ENCODE measurements around the gene GIMAP8.

GIMAP8 gene

GRCh38 chr7:150412016-150412415 lies 38.4 kb upstream of the GIMAP8 start:
- H4K91ac ChIP-seq (ENCODE audit: low read depth, low read length, poor library complexity): no peak overlapping the region
- no peak overlapping the region for H3K9ac ChIP-seq (ENCODE audit: low read depth, low read length, poor library complexity)
- H3K18ac ChIP-seq (ENCODE audit: low read length): no peak overlapping the region
- H2BK12ac ChIP-seq (ENCODE audit: low read length): no peak overlapping the region
- no peak for DNase-seq (ENCODE audit: low spot score)
- no peaks in the 10 kb centered on the region for H3K9me3 ChIP-seq (replicated peaks in 1 of 2; ENCODE audit: control insufficient read depth in 2 of 2, insufficient read depth in 1 of 2, low read depth in 1 of 2, low read length in 2 of 2)
- no peak overlapping the region for H3K4ac ChIP-seq (ENCODE audit: low read length)
- H3K23ac ChIP-seq (ENCODE audit: low read depth, low read length, poor library complexity): no peak overlapping the region
- no peak overlapping the region for H2AFZ ChIP-seq (ENCODE audit: low read length)
- H3K27ac ChIP-seq (replicated peaks; ENCODE audit: low read length): no peak overlapping the region
- H3K79me1 ChIP-seq (ENCODE audit: low read depth, low read length): no peaks in the 10 kb centered on the region
- peaks cover 10 to 21% of the 10 kb centered on the region in 2 donors for H3K4me1 ChIP-seq (ENCODE audit: control insufficient read depth in 2 of 2, insufficient read depth in 1 of 2, low read depth in 1 of 2, low read length in 2 of 2)
- no peak overlapping the region for H2AK5ac ChIP-seq (ENCODE audit: low read depth, low read length)
- no peaks in the 10 kb centered on the region for H3K27me3 ChIP-seq (ENCODE audit: control insufficient read depth in 3 of 3, insufficient read depth in 3 of 3, low read depth in 1 of 3, low read length in 3 of 3)
- no peak overlapping the region for H2BK120ac ChIP-seq (ENCODE audit: low read depth, low read length)
- H3K4me3 ChIP-seq (ENCODE audit: low read length in 2 of 2): no peak overlapping the region
- no peak overlapping the region for H3K14ac ChIP-seq (ENCODE audit: low read length)
- no CpG with 5 or more reads among the region's 11 CpGs for WGBS, 2 donors (ENCODE audit: extremely low coverage in 2 of 2, insufficient read length in 2 of 2, insufficient replicate concordance in 1 of 2)
- no peaks in the 10 kb centered on the region for H3K36me3 ChIP-seq (replicated peaks in 1 of 2; ENCODE audit: control insufficient read depth in 2 of 2, insufficient read depth in 2 of 2, low read length in 2 of 2)
- H2BK5ac ChIP-seq (ENCODE audit: low read length): no peak overlapping the region
- no peak overlapping the region for H4K8ac ChIP-seq (ENCODE audit: low read depth, low read length)
- no peak overlapping the region for H3K4me2 ChIP-seq (ENCODE audit: insufficient read depth, low read length, poor library complexity, severe bottlenecking)
- H2BK15ac ChIP-seq (ENCODE audit: low read length): no peak overlapping the region

DNA sequence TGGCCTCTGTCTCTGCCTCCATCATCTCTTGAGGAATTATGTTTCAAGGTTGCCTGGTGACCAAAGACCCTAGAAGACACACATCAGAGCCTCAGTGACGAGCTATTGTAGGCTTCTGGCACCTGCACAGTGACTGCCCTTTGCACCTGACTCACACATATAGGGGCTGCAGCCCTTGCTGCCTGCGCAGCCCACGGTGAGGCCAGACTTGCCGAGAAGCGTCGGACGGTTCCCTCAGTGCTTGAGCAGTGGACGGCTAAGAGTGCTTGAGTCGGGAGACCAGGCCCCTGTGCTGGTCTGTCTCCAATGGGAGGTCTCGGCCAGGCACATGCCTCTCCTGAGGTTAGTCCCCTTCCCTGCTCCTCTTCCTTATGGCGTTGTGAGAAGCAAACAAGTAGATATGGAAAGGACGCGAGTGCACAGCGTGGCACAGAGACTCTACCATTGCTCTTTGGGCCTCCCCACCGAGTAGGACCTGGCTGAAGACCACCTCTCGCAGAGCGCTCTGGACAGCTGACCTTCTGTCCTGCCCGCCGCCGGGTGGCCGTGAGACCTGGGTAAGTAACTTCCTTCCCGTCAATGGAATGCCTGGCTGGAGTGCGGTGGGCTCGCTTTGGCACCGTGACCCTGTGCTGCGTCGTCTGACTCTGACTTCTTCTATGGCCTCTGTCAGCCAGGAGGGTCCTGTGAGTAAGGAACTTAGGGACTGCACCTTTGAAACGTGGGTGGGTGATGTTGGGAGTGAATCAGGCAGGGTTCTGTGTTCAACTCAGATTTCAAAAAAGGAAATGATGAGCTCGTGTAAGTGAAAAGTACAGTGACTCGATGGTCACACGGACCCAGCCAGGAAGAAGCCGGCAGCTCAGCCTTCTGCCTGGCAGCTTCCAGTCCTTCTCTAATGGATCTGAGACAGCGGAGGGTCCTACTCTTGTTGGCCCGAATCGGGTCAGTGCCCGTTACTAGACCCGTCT lies 37.6 kb upstream of the GIMAP8 start:
- no peaks in the 10 kb centered on the region for H3K36me3 ChIP-seq (replicated peaks in 1 of 2; ENCODE audit: control insufficient read depth in 2 of 2, insufficient read depth in 2 of 2, low read length in 2 of 2)
- H3K27ac ChIP-seq (replicated peaks; ENCODE audit: low read length): no peak overlapping the region
- no peak for DNase-seq (ENCODE audit: low spot score)

DNA sequence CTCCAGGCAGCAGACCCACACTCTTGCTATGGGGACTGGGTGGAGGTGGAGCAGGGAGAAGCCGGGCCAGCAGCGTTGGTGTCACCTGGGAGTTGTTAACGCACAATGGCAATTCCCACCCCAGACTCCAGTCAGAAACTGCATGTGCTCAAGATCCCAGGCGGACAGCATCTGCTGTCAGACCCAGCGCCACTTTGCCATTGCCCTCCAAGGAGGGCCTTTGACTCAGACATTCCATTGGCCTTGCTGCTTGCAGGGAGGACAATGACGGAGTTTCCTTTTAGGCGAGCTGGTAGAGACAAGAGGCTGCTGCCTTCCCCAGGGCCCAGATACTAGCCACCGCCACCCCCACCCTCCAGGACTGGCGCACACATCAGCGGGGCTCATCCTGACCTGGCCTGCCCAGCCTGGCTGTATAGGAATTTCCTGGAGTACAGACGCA lies 36.8 kb upstream of the GIMAP8 start:
- Histone ChIP-seq H3K18ac (ENCODE audit: low read length) (peak overlapping the region; percentile 46), H3K9me3 (replicated peaks in 1 of 2; ENCODE audit: control insufficient read depth in 2 of 2, insufficient read depth in 1 of 2, low read depth in 1 of 2, low read length in 2 of 2) (no peaks in the 10 kb centered on the region), H3K27me3 (ENCODE audit: control insufficient read depth in 3 of 3, insufficient read depth in 3 of 3, low read depth in 1 of 3, low read length in 3 of 3) (no peaks in the 10 kb centered on the region), H3K4ac (ENCODE audit: low read length) (no peak overlapping the region), H3K4me3 (ENCODE audit: low read length in 2 of 2) (no peak overlapping the region), H2BK15ac (ENCODE audit: low read length) (no peak overlapping the region), H3K4me2 (ENCODE audit: insufficient read depth, low read length, poor library complexity, severe bottlenecking) (no peak overlapping the region), H4K8ac (ENCODE audit: low read depth, low read length) (no peak overlapping the region), H2BK120ac (ENCODE audit: low read depth, low read length) (no peak overlapping the region), H2AFZ (ENCODE audit: low read length) (no peak overlapping the region), H3K23ac (ENCODE audit: low read depth, low read length, poor library complexity) (no peak overlapping the region), H2AK5ac (ENCODE audit: low read depth, low read length) (no peak overlapping the region), H3K14ac (ENCODE audit: low read length) (no peak overlapping the region), H3K4me1 (ENCODE audit: control insufficient read depth in 2 of 2, insufficient read depth in 1 of 2, low read depth in 1 of 2, low read length in 2 of 2) (peaks cover 10 to 21% of the 10 kb centered on the region in 2 donors), H3K27ac (replicated peaks; ENCODE audit: low read length) (no peak overlapping the region), H3K9ac (ENCODE audit: low read depth, low read length, poor library complexity) (no peak overlapping the region), H2BK12ac (ENCODE audit: low read length) (no peak overlapping the region), H3K79me1 (ENCODE audit: low read depth, low read length) (no peaks in the 10 kb centered on the region), H3K36me3 (replicated peaks in 1 of 2; ENCODE audit: control insufficient read depth in 2 of 2, insufficient read depth in 2 of 2, low read length in 2 of 2) (no peaks in the 10 kb centered on the region), H2BK5ac (ENCODE audit: low read length) (peak overlapping the region; percentile 17), H4K91ac (ENCODE audit: low read depth, low read length, poor library complexity) (no peak overlapping the region)
- WGBS, 2 donors (ENCODE audit: extremely low coverage in 2 of 2, insufficient read length in 2 of 2, insufficient replicate concordance in 1 of 2): no CpG with 5 or more reads among the region's 11 CpGs
- DNase-seq (ENCODE audit: low spot score): no peak

More for the DNA sequence above, 37.6 kb upstream of the GIMAP8 start:
- Histone ChIP-seq H3K9me3 (replicated peaks in 1 of 2; ENCODE audit: control insufficient read depth in 2 of 2, insufficient read depth in 1 of 2, low read depth in 1 of 2, low read length in 2 of 2) (no peaks in the 10 kb centered on the region), H2BK15ac (ENCODE audit: low read length) (no peak overlapping the region), H2BK12ac (ENCODE audit: low read length) (peak overlapping the region; percentile 10), H3K4me3 (ENCODE audit: low read length in 2 of 2) (no peak overlapping the region), H2BK5ac (ENCODE audit: low read length) (peak overlapping the region; percentile 17), H3K9ac (ENCODE audit: low read depth, low read length, poor library complexity) (no peak overlapping the region), H3K4me2 (ENCODE audit: insufficient read depth, low read length, poor library complexity, severe bottlenecking) (no peak overlapping the region), H3K27me3 (ENCODE audit: control insufficient read depth in 3 of 3, insufficient read depth in 3 of 3, low read depth in 1 of 3, low read length in 3 of 3) (no peaks in the 10 kb centered on the region), H3K14ac (ENCODE audit: low read length) (no peak overlapping the region), H4K91ac (ENCODE audit: low read depth, low read length, poor library complexity) (no peak overlapping the region), H3K18ac (ENCODE audit: low read length) (peak overlapping the region; percentile 25), H2BK120ac (ENCODE audit: low read depth, low read length) (no peak overlapping the region), H3K4ac (ENCODE audit: low read length) (no peak overlapping the region), H3K4me1 (ENCODE audit: control insufficient read depth in 2 of 2, insufficient read depth in 1 of 2, low read depth in 1 of 2, low read length in 2 of 2) (peaks cover 10 to 21% of the 10 kb centered on the region in 2 donors), H2AFZ (ENCODE audit: low read length) (no peak overlapping the region), H3K23ac (ENCODE audit: low read depth, low read length, poor library complexity) (no peak overlapping the region), H2AK5ac (ENCODE audit: low read depth, low read length) (no peak overlapping the region), H4K8ac (ENCODE audit: low read depth, low read length) (no peak overlapping the region), H3K79me1 (ENCODE audit: low read depth, low read length) (no peaks in the 10 kb centered on the region)
- no CpG with 5 or more reads among the region's 37 CpGs for WGBS, 2 donors (ENCODE audit: extremely low coverage in 2 of 2, insufficient read length in 2 of 2, insufficient replicate concordance in 1 of 2)

Data from neuronal stem cell (in vitro differentiated cells).